Measurements from ENCODE around the gene DYDC2.
"Not testable (repeated sequence)": the region's sequence is repeated elsewhere in the genome, so short reads cannot be mapped to it uniquely, and the experiment has no call there.

The DYDC2 gene

GRCh38 chr10:80414142-80414895 lies 57.7 kb downstream of the DYDC2 start:
- DNase-seq = no peak

GRCh38 chr10:80415734-80416478 lies 59.3 kb downstream of the DYDC2 start:
- DNase-seq = no peak

- DNase-seq = no peak
These were observed 60.0 kb downstream of the DYDC2 start for GRCh38 chr10:80416479-80417098.

GRCh38 chr10:80417256-80417655 lies 60.7 kb downstream of the DYDC2 start:
- DNase-seq = not testable (repeated sequence)
